Measurements from ENCODE around the gene NGFR. TPM values are rescaled to one million over a fixed set of nuclear protein-coding genes. Genes with fewer than 3 reads are reported as not detected.
A peak's percentile ranks its signal among the peaks of the same experiment; 100 is the strongest.
"Not testable (repeated sequence)": the region's sequence is repeated elsewhere in the genome, so short reads cannot be mapped to it uniquely, and the experiment has no call there.

The NGFR gene
- total RNA-seq, 1 donor from 2014 or later, result 10.3 TPM

DNA sequence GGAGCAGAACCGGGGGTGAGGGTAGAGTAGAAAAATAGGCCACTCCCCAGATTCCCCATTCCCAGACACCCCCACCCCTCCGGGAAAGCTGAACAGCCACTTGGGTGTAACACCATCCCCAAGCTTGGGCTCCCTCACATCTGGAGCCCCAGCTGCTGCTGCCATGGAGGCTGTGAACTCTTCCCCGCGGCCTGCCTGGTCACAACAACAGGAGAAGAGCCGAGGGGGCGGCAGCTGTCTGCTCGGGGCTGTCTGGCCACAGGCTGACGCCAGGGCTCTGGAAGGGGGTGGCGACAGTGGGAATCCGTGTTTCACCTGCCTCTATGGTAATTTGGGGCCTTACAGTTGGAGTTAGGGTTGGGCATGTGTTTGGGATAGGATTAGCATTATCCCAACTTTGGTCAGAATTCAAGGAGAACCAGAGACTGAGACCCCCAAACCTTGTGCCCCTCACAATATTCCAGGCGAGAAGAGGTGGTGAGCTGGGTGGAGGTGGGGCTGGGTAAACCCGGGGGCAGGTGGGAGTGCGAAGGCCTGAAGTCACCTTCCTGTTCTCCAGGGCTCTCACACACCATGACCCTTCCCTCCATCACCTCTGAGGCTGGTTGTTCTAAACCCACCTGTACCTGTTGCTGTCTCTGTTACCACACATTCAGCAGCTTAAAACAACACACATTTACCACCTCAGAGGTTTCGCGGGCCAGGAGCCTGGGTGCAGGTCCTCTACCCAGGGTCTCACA, 50.9 kb downstream of the NGFR start:
- no peak for DNase-seq (ENCODE audit: low spot score)

DNA sequence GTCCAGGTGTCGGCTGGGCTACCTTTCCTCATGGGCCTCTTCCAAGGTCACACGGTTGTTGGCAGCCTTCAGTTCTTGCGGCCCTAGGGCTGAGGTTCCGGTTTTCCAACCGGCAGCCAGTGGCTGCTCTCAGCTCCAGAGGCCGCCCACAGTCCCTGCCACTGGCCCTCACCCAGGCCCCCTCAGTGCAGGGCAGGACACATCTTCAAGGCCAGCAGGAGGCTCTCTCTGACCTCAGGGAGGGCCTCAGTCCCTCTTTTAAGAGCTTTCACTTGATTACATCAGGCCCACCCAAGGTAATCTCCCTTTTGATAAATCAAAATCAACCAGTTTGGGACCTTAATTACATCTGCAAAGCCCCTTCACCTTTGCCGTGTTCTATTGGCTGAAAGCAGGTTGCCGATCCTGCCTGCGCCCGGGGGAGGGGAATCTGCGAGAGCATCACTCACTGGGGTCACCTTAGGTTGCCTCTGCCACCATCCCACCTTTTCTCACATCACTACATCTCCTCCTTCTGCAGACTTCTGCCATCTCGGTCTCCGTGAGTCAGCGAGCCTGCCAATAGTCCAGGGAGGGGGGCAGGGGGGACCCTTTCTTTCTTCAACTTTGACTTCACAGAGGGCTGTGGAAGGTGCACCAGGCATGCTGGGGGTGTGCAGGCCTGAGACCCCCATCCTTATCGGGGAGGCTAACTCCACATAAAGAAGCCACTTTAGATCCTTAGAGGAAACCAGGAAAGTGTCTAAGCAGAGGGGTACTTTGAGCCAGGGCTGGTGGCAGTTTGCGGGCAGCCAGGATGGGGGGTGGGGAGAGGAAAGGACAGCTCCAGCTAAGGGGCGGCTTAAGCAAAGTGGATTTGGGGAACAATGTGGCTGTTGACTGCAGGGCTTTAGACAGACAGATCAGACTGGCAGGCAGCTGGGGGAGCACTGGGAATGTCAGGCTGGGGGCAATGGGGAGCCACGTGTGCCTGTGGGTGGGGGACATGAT, 51.7 kb downstream of the NGFR start:
- no peak for DNase-seq (ENCODE audit: low spot score)

DNA sequence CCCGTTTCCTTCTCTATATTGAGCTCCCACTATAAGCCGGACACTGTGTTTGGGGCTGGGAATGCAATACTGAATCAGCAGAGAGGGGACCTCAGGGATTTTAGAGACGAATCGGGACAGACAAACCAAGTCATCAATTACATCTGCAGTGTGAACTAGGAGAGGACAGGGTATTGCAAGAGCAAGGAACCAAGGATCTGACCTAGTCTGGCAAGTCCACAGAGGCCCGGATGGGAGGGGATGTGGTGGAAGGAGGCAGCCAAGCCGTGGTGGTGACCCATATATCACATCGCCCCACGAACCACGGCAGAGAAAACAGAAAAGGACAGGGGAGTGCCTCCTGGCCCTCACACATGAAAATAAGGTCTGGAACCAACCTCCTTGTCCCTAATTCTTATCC, 52.5 kb downstream of the NGFR start:
- no peak for DNase-seq (ENCODE audit: low spot score)

GRCh38 chr17:49548051-49548505, 53.0 kb downstream of the NGFR start:
- no peak for DNase-seq (ENCODE audit: low spot score)

DNA sequence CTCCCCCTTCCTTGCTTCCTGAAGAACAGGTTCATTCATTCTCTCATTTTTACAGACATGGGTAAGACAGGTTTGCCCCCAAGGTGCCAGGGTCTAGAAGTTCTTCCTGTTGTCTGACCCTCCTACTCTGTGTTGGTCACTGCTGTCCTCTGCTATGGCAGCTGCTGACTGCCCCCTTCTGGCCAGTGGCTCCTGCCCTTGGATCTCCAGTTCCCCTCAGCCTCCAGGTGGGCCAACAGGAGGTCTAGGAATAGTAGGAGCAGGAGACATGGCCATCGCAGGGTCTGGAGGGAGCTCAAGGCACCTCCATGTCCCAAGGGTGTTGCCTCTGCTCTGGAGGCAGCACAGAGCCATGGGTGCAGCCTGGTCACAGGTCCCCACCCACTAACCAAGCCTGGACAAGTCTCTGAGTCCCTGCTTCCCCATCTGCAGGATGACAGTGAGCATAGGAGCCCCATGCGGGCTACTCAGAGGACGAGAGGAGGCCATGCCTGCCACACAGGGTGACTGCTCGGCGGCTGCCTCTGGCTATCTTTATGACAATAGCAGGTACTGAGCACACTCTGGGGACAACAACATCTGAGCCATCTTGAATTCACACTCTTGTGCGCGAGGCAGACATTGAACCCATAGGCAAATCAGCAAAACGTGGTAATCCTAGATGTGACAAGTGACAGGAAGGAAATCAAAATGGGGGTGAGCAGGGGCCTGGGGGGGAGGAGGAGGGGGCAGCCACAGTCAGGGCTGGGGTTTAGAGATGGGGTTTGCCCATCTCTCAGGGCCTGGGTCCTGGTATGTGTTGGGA, 53.6 kb downstream of the NGFR start:
- DNase-seq (ENCODE audit: low spot score), result no peak

GRCh38 chr17:49549311-49549605, 54.2 kb downstream of the NGFR start:
- no peak for DNase-seq (ENCODE audit: low spot score)

DNA sequence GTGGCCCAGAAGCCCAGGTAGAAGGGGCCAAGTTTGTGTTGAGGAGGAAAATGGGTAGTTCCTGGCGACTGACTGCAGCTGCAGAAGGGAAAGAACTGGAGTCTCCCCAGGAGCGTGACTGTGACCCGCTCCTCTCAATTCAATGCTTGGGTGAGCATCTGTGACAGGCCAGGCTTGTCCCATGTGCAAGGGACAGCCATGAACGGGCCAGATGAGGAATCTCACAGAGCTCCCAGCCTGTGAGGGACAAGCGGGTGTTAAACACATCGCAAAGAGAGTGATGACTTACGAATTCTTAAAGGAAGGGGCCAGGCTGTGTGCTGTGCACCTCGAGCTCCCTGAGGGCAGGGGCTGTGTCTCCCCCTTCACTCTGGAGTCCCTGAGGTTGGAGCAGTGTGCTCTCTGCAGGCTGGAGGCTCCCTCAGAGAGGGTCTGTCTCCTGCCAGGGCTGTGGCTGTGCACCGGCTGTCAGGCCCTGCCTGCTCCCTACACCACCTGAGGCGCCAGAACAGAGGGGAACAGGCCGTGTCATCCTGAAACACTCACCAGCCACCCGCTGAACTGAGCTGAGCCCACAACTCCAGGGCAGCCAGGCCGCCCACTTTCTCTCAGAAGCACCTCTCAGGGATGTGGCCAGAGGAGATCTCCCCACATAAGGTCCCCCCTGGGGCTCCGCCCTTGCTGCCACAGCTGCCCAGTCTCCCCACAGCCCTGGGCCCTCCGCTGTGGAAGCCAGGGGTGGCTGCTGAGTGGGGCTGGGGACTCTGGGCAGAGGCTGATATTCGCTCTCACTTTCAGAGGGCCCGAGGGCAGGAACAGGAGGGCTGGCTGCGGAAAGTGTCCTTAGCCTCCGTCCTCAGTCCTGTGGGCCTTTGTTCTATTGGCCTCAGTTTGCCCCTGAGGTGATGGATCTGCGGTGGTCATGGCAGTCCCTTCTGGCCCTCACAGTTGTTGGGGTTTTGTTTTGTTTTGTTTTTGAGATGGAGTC, 54.9 kb downstream of the NGFR start:
- no peak for DNase-seq (ENCODE audit: low spot score)

DNA sequence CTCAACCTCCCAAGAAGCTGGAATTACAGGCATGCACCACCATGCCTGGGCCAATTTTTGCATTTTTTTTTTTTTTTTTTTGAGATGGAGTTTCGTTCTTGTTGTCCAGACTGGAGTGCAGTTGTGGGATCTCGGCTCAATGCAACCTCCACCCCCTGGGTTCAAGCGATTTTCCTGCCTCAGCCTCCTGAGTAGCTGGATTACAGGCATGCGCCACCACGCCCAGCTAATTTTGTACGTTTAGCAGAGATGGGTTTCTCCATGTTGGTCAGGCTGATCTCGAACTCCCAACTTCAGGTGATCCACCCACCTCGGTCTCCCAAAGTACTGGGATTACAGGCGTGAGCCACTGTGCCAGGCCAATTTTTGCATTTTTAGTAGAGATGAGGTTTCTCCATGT, 55.7 kb downstream of the NGFR start:
- DNase-seq (ENCODE audit: low spot score), result not testable (repeated sequence)

- DNase-seq (ENCODE audit: low spot score), result no peak
Observed at GRCh38 chr17:49551221-49552069, 56.4 kb downstream of the NGFR start.

GRCh38 chr17:49552070-49552751, 57.1 kb downstream of the NGFR start:
- DNase-seq (ENCODE audit: low spot score), result no peak

DNA sequence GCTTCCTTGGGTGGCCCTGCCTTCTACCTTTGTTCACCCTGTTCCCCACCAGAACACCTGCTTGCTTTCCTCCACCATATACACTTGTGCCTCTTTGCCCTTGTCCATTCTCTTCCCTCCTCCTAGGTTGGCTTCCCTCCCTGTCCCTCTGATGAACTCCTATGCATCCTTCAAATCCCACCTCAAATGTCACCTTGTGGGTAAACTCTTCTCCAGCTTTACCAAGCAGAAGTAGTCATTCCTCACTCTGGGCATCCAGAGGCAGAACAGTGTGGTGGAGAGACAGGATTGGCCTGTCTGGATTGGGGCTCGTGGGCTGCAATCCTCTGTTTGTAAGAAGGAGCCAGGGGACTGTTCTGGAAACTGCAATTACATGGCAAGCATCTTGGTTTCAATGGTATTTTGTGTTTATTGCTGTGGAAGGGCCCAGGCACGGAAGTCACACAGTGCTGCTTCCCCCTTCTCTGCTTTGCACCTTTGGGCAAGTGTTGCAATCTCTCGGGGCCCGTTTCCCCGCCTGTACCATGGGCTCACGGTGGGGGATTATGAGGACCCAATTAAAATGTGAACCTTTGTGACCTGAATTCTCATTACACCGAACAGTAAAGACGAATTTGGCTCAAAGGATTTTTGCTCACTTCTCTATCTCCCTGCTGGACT, 58.7 kb downstream of the NGFR start:
- no peak for DNase-seq (ENCODE audit: low spot score)

GRCh38 chr17:49554694-49555494, 59.8 kb downstream of the NGFR start:
- no peak for DNase-seq (ENCODE audit: low spot score)

GRCh38 chr17:49555495-49556222, 60.6 kb downstream of the NGFR start:
- no peak for DNase-seq (ENCODE audit: low spot score)

DNA sequence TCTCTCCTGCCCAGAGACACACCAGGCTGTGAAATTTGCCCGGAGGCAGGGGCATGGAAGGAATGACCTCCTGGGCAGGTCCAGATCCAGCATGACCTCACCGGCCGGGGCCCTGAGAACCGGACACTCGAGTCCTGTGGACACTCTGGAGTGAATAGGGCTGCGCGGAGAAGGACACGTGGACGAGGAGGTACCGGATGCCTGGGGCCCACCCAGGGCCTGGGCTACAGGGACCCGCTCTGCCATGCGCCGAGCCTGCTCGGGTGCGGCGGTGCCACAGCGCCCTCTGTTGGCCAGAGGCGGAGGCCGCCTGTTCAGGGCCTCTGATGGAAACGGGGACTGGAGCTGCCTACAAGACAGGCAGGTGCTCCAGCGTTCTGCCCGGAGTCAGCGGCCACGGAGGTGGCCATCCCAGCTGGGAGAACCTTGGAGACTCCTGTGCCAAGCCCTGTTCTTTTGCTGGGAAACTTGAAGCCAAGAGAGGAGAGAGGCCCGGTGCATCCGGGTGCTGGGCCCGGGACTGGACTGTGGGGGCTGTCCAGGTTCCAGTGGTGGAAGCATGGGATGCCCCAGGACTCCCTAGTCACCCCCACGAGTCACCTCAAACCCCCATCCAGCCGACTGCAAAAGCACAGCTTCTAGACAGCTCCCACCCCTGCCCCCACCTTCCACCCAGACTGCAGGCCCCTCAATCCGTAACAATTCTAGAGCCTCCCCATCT, 61.3 kb downstream of the NGFR start:
- DNase-seq (ENCODE audit: low spot score), result peak; percentile 72

DNA sequence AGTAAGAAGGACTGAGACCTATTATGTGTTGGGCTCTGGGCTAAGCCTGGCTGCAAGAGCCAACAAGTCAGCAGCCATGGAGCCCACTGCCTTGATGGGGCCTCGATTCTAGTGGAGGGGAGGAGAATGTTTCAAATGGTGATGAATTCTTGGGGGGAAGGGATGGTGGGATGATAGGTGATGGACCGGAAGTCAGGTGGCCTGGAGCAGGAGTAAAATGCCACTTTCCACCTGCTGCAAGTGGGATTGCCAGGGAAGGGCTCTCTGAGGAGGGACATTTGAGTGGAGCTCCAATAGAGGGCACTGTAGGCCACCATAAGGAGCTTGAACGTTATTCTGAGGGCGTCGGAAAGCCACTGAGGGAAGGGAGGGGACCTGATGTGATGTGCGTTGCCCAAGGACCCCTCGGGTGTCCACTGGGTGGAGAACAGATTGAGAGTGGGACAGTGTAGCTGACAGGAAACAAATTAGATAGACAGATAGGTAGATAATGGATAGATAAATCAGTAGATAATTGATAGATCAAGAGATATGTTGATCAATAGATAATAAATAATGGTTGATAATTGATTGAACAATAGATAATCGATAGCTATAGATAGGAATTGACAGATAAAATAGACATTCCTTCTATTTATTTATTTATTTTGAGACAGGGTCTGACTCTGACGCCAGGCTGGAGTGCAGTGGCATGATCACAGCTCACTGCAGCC, 62.4 kb downstream of the NGFR start:
- no peak for DNase-seq (ENCODE audit: low spot score)

All from mucosa of gallbladder (tissue), 1 donor.